GM18519 (cell line): Measurements from ENCODE around the gene PTPRB.

Experiments
- ATAC-seq: cut with Tn5 transposase; IDR thresholded peaks from one replicate; pipeline ENCODE4 v1.9.1; 2021; ENCODE audit warnings: mild to moderate bottlenecking, moderate library complexity; ENCODE audit not compliant: unreplicated experiment, low FRiP score

Gene PTPRB

DNA sequence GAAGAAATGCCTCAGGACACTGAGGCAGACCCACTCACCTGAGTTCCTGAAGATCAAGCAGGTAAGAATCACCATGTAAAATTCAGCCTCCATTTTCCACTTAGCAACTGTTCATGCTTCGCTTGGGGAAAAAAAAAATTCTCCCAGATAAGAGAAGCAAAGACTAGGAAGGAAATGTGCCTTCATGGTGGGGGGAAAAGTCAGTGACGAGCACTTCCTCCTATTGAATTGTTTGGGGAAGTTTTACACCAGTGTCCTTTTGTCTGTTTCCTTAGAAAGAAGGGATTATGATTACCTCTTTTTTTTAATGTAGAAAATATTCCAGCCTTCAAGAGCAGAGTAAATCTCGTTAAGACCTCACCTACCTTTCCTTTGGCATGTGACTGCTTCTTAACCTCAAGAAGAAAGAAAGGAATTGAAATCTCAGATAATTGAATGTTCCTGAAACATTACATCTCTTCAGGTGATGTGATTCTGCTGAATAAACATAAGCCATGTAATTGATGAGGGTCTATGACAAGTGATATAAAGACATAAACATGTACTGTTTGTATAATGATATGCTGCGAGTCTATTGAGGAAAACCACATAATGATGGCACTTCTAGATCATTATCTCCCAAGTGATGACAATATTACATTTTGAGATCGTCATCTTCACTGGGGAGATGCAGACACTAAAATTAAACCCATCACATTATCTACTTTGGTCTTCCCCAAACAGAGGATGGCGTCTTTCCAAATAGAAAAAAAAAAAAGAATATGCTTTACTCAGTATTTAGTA, at the start of gene PTPRB:
Gene PTPRB, minus strand, starts transcription at position 127 of the 783 bp plus-strand sequence. Its CDS starts 34 bp downstream, at position 93.
- no peak for ATAC-seq

GRCh38 chr12:70686907-70687306, 49.7 kb upstream of the PTPRB start:
- no peak for ATAC-seq

- no peak for ATAC-seq
Observed at GRCh38 chr12:70686299-70686698, 49.1 kb upstream of the PTPRB start.

- no peak for ATAC-seq
Observed at GRCh38 chr12:70683976-70684375, 46.7 kb upstream of the PTPRB start.

GRCh38 chr12:70671698-70672097, 34.5 kb upstream of the PTPRB start:
- ATAC-seq: no peak

- ATAC-seq: no peak
Observed at GRCh38 chr12:70670948-70671347, 33.7 kb upstream of the PTPRB start.

DNA sequence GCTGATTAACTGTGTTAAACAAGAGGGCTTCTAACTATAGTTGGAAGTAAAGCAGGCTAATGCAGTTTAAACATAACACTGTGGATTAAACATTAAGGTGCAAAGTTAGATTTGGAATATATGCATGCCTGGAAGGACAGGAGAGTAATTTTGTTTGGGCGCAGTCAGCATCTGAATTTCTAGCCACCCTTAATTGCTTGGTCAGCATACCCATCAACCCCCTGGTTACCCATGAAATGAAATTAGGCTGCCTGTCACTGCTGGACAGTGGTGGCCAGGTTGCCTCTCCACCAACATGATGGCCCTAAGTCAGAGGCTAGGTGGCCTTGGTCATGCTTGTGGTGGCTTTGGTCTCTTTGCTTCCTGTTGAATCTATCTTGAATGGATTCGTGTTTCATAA, 30.0 kb upstream of the PTPRB start:
- no peak for ATAC-seq

- ATAC-seq: no peak
Observed at GRCh38 chr12:70666364-70666763, 29.1 kb upstream of the PTPRB start.

DNA sequence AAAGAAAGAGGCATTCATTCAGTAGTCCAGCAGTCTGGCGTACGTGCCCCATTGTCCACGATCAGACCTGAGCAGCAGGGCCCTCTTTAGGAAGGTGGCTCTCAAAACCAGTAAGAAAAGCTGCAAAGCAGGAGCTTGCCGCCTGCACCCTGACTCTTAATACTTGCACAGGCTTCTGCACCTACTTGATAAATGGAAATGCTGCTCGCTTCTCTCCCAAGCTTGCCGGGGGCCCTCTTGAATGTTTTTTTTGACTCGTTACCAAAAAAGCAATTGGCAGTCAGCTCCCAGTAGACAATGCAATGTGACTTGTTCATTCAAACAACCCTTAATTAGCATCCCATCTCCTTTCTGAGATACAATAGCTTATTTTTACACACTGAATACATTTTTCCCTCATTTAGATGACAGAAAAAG, 27.2 kb upstream of the PTPRB start:
- no peak for ATAC-seq

DNA sequence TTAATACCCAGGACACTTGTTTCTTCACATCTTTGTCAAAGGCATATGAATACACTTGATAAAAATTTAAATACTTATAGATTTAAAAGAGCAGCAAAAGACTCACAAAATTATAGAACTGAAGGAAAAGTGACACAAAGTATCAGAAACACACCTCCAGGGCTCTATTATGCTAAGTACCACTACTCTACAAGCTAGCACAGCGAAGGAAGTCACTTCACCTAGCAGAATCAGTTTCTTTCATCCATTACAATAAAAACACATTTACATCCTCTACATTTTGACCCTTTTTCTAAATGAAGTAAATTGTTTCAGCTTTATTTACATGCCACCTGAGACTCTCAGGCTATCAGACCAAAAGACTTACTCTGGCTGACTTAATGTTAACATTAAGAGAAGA, 26.6 kb upstream of the PTPRB start:
- no peak for ATAC-seq

- ATAC-seq: no peak
Observed at GRCh38 chr12:70661466-70662161, 24.4 kb upstream of the PTPRB start.

GRCh38 chr12:70660620-70661219, 23.5 kb upstream of the PTPRB start:
- ATAC-seq: no peak

DNA sequence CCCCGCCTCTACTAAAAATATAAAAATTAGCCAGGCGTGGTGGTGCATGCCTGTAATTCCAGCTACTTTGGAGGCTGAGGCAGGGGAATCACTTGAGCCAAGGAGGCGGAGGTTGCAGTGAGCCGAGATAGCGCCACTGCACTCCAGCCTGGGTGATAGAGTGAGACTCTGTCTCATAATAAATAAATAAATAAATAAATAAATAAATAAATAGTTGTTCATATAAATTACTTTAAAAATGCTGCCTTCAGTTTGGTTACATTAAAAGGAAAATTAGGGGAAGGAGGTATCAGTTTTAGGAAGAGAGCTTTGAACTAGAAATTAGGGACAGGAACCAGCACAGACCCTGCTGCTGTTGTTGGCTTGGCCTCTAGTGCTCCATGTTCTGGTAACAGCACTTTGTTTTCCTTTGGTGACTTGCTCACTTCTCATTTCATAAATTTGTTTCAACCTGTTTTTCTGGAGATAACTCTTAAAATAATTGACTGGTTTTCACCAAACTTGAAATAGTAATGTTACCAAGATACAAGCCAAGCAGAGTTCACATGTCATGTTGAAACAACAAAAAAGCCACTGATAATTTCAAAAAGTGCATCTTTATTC, 22.9 kb upstream of the PTPRB start:
- ATAC-seq: no peak

DNA sequence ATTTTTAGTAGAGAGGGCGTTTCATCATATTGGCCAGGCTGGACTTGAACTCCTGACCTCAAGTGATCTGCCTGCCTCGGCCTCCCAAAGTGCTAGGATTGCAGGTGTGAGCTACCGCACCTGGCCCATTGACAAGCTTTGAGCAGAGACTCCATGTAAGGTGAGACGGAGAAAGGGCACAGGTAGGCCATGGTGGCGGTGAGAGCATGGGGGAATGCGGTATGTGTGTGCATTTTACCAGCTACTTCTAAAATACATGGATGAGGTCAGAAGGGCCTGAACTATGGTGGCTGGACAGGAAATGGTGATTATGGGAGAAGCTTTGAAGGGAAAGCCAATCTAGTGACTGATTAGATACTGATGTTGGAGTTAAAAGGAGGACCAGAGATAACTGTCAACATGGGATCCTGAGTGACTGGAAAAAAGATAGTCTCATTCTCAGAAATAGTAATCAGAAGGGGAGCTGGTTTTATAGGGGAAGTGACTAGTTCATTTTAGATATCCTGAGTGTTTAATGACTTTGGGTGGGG, 21.9 kb upstream of the PTPRB start:
- ATAC-seq: no peak

- no peak for ATAC-seq
Observed at GRCh38 chr12:70657616-70658286, 20.5 kb upstream of the PTPRB start.

- ATAC-seq: no peak
Observed at GRCh38 chr12:70652451-70652850, 15.2 kb upstream of the PTPRB start.

GRCh38 chr12:70648831-70649230, 11.6 kb upstream of the PTPRB start:
- ATAC-seq: no peak

GRCh38 chr12:70648191-70648590, 11.0 kb upstream of the PTPRB start:
- no peak for ATAC-seq

- no peak for ATAC-seq
Observed at GRCh38 chr12:70646850-70647249, 9.6 kb upstream of the PTPRB start.
